K562 treated with DMSO at 1 percent for 4 hours (cell line): ENCODE results near the gene MCCD1. TPM values are rescaled to one million over a fixed set of nuclear protein-coding genes. Genes with fewer than 3 reads are reported as not detected.

Experiments
- total RNA-seq: library from RNA; unstranded; fragments of 300-600 nt; gene quantifications from 2 replicates; pipeline ENCODE4 v1.2.3, GENCODE V29; 2022; ENCODE audit not compliant: insufficient read depth

Gene MCCD1, protein sequence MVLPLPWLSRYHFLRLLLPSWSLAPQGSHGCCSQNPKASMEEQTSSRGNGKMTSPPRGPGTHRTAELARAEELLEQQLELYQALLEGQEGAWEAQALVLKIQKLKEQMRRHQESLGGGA
- not detected in 2 replicates for total RNA-seq

DNA sequence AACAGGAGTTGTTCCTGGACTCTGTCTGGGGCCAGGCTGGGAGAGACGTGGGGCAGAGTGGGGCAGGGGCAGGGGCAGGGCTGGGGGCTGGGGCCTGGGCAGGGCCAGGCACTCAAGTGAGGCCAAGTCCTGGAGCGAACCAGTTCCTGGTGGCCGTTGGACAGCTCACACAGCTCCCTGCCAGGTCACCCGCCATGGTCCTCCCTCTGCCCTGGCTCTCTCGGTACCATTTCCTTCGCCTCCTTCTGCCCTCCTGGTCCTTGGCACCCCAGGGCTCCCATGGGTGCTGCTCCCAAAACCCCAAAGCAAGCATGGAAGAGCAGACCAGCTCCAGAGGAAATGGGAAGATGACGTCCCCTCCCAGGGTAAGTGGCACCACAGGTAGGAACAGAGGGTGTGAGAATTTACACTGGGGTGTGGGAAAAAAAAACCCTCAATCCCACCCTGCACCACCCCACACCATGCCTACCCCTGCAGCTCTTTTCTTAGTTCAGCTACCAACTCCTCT lies at the start of gene MCCD1:
MCCD1 (plus strand) TSS at position 142 of the 508 bp plus-strand sequence; CDS start at position 195, 53 bp downstream.

DNA sequence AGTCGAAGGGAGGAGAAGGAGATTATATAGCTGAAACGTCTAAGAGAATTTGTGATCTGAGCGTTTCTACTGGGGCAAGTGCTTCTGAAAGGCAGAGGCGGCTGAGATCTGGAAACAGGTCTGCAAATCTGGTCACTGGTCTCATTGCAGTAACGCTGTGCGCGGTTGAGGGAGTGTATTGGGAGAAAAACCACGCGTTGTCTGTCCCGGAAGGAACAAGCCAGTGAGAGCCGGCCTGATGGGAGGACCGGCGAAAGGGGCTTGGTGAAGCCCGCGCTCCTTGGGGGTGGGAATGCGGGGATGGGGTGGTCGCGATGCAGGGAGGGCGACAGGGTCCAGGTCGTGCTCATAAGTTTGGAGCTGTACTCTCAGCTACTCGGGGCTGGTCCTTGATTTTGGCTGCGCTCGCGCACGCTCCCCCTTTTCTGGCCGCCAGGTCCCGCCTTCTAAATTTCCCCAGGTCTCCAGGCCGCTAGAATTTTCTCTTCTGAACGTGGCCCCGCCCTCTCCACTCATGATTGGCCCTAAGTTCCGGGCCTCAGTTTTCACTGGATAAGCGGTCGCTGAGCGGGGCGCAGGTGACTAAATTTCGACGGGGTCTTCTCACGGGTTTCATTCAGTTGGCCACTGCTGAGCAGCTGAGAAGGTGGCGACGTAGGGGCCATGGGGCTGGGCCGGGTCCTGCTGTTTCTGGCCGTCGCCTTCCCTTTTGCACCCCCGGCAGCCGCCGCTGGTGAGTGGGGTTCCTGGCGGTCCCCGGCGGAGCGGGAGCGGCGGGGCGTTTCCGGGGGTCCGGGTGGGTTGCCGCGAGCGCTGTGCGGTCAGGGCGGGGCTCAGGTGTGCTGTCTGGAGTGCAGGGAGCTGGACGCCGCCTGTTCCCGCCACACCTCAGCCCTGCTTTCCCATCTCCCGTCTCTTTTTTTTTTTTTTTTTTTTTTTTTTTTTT lies 31.0 kb upstream of the MCCD1 start, which contains the start of gene MICB:
MICB (plus strand) TSS at position 615 of the 946 bp plus-strand sequence; CDS start at position 664, 49 bp downstream.

DNA sequence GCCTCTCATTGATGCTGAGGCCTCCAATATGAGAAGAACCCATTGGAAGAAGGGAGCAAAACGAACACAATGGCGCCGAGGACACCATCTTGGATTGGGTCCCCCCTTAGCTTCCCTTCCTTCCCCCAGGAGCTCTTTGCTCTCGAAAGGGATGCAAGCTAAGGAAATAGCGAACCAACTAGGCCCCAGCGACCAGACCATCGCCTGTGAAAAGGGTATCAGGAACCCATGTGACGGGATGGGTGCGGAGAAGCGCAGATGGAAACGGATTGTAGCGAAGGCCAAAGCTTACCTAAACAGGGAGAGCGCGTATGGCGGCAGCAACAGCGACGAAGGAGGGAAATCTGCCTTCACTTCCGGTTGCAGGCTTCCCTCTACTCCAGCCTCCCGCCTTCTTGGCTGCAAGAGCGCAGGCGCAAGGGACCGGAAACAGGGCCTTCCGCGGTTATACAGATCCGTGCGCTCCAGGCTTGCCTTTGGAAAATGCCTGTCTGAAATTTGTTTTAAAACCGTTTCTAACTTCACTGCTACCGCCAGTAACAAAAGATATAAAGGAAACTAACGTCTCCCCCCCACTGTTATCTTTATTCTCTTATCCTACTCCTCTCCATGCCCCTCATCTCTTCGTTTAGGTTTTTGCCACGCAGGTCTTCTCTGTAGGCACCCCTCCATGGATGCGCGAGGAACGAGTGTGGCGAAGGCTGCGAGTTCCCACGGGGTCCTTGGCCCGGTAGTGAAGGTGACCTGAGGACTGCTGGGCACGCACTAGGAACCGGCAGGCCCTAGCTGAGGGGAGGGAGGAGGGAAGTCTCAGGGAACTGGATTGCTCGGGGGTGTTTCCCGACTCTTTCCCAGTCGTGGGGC lies 13.1 kb downstream of the MCCD1 start, which contains the start of gene DDX39B:
DDX39B (minus strand) TSS at position 346 of the 864 bp plus-strand sequence. CDS start 1,471 bp downstream, outside the sequence.

DNA sequence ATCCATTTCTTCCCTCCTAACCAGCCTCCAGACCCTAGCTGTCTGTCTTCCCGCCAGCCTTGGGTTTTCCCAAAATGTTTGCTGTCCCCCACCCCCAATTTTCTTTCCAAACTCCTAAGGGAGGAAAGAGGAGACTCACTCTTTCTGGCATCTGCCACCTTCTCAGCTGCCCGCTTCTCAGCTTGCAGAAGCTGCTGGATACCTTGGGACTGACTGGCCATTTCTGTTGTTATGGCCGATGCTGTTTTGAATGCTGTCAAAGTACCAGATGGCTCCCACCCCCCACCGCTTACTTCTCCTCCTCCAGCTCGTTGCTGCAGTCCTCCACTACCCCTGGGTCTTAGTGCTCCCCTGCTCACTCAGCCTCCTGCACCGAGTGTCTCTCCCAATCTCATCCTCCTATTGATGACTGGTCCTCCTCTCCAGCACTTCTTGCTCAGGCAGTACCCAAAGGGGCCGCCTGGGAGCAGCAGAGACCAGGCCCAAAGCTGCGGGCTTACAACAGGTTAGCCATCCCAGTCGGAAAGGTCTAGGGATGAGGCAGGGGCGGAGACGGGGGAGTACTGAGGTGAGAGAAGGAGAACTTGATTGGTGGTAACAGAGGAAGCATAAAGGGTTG lies 17.7 kb downstream of the MCCD1 start, which contains the start of gene ATP6V1G2:
ATP6V1G2 (minus strand) TSS at position 270 of the 619 bp plus-strand sequence; CDS start at position 221, 49 bp downstream.

DNA sequence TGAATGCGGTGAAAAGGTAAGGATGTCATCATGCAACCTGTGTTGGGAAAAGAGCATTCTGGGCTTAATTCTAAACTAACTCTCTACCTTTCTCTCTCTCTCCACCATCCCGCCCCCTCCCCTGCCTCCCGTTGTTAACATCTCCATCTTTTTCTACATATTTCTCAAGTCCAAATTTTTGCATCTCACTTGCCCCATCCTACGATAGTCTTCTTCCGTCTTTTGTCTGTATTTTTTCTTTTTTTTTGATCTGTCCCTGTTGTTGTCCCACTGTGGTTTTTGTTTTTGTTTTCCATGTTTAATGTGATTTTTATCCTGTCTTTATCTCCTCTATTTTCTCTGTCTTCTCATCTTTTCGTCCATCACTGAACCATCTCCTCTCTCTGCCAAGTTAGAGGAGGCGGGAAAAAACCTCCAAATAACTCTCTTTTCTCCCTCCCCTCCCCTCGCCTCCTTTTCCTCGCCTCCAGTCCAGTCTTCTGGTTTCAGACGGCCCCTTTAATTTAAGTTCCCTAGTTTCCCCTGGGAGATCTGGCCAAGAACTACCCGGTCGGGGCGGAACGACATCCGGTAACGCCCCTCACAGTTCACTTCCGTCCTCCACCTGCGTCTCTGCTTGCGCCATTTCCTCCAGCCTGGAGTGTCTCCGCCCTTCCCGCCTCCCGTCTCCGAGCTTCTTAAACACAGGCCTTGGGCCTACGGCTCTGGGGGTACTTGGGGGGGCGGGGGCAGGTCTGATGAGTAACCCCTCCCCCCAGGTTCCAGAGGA lies 18.4 kb downstream of the MCCD1 start, which contains the start of gene NFKBIL1:
NFKBIL1 (plus strand) TSS at position 651 of the 769 bp plus-strand sequence; CDS start at position 738, 87 bp downstream.

DNA sequence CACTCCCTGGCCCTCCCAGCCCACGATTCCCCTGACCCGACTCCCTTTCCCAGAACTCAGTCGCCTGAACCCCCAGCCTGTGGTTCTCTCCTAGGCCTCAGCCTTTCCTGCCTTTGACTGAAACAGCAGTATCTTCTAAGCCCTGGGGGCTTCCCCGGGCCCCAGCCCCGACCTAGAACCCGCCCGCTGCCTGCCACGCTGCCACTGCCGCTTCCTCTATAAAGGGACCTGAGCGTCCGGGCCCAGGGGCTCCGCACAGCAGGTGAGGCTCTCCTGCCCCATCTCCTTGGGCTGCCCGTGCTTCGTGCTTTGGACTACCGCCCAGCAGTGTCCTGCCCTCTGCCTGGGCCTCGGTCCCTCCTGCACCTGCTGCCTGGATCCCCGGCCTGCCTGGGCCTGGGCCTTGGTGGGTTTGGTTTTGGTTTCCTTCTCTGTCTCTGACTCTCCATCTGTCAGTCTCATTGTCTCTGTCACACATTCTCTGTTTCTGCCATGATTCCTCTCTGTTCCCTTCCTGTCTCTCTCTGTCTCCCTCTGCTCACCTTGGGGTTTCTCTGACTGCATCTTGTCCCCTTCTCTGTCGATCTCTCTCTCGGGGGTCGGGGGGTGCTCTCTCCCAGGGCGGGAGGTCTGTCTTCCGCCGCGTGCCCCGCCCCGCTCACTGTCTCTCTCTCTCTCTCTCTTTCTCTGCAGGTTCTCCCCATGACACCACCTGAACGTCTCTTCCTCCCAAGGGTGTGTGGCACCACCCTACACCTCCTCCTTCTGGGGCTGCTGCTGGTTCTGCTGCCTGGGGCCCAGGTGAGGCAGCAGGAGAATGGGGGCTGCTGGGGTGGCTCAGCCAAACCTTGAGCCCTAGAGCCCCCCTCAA lies 43.5 kb downstream of the MCCD1 start, which contains the start of gene LTA:
LTA (plus strand) TSS at position 249 of the 871 bp plus-strand sequence; CDS start at position 703, 454 bp downstream.

DNA sequence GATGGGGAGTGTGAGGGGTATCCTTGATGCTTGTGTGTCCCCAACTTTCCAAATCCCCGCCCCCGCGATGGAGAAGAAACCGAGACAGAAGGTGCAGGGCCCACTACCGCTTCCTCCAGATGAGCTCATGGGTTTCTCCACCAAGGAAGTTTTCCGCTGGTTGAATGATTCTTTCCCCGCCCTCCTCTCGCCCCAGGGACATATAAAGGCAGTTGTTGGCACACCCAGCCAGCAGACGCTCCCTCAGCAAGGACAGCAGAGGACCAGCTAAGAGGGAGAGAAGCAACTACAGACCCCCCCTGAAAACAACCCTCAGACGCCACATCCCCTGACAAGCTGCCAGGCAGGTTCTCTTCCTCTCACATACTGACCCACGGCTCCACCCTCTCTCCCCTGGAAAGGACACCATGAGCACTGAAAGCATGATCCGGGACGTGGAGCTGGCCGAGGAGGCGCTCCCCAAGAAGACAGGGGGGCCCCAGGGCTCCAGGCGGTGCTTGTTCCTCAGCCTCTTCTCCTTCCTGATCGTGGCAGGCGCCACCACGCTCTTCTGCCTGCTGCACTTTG lies 46.7 kb downstream of the MCCD1 start, which contains the start of gene TNF:
TNF (plus strand) TSS at position 231 of the 567 bp plus-strand sequence; CDS start at position 408, 177 bp downstream.

Other genes starting within 250 kb of the MCCD1 start
- gene HLA-B, start 171.8 kb upstream of the MCCD1 start, total RNA-seq = 3.0 and 3.9 TPM in 2 replicates
- 24.3 and 25.4 TPM in 2 replicates for gene MICA, start 125.4 kb upstream of the MCCD1 start, total RNA-seq
- gene MICB, start 30.8 kb upstream of the MCCD1 start, total RNA-seq = 20.6 and 25.7 TPM in 2 replicates
- 175 and 204 TPM in 2 replicates for gene DDX39B, start 13.0 kb downstream of the MCCD1 start, total RNA-seq
- not detected in 2 replicates for gene ATP6V1G2, start 17.6 kb downstream of the MCCD1 start, total RNA-seq
- gene NFKBIL1, start 18.6 kb downstream of the MCCD1 start, total RNA-seq = 54.0 and 55.3 TPM in 2 replicates
- not detected in 2 replicates for gene LTA, start 43.3 kb downstream of the MCCD1 start, total RNA-seq
- gene TNF, start 46.6 kb downstream of the MCCD1 start, total RNA-seq = 0.39 TPM in 1 of 2 replicates, not detected in the other
- gene LTB, start 53.5 kb downstream of the MCCD1 start, total RNA-seq = not detected in 2 replicates
- gene LST1, start 57.3 kb downstream of the MCCD1 start, total RNA-seq = 8.0 and 9.8 TPM in 2 replicates
- gene NCR3, start 64.0 kb downstream of the MCCD1 start, total RNA-seq = 1.7 TPM in 1 of 2 replicates, not detected in the other
- gene AIF1, start 86.3 kb downstream of the MCCD1 start, total RNA-seq = 26.7 and 27.1 TPM in 2 replicates
- gene PRRC2A, start 91.8 kb downstream of the MCCD1 start, total RNA-seq = 185 and 248 TPM in 2 replicates
- gene BAG6, start 123.7 kb downstream of the MCCD1 start, total RNA-seq = 380 and 409 TPM in 2 replicates
- 8.4 and 11.2 TPM in 2 replicates for gene APOM, start 126.9 kb downstream of the MCCD1 start, total RNA-seq
- 17.7 and 18.6 TPM in 2 replicates for gene C6orf47, start 131.8 kb downstream of the MCCD1 start, total RNA-seq
- gene GPANK1, start 136.0 kb downstream of the MCCD1 start, total RNA-seq = 23.4 and 36.8 TPM in 2 replicates
- 613 and 654 TPM in 2 replicates for gene CSNK2B, start 137.1 kb downstream of the MCCD1 start, total RNA-seq
- gene LY6G5B, start 141.0 kb downstream of the MCCD1 start, total RNA-seq = 5.0 and 12.4 TPM in 2 replicates
- 3.4 TPM in 1 of 2 replicates, not detected in the other for gene LY6G5C, start 152.1 kb downstream of the MCCD1 start, total RNA-seq
- gene ABHD16A, start 174.4 kb downstream of the MCCD1 start, total RNA-seq = 91.1 and 99.5 TPM in 2 replicates
- not detected in 2 replicates for gene LY6G6F, start 177.9 kb downstream of the MCCD1 start, total RNA-seq
- not detected in 2 replicates for gene LY6G6D, start 186.4 kb downstream of the MCCD1 start, total RNA-seq
- not detected in 2 replicates for gene LY6G6C, start 192.8 kb downstream of the MCCD1 start, total RNA-seq
- gene MPIG6B, start 194.4 kb downstream of the MCCD1 start, total RNA-seq = 0.51 TPM in 1 of 2 replicates, not detected in the other
- 66.8 and 75.1 TPM in 2 replicates for gene DDAH2, start 200.3 kb downstream of the MCCD1 start, total RNA-seq
- gene CLIC1, start 207.6 kb downstream of the MCCD1 start, total RNA-seq = 1,213 and 1,370 TPM in 2 replicates
- gene MSH5, start 211.0 kb downstream of the MCCD1 start, total RNA-seq = 22.0 and 30.3 TPM in 2 replicates
- gene SAPCD1, start 233.7 kb downstream of the MCCD1 start, total RNA-seq = 2.6 and 8.2 TPM in 2 replicates
- gene VWA7, start 248.4 kb downstream of the MCCD1 start, total RNA-seq = 5.4 and 5.6 TPM in 2 replicates